H1 (cell line): ENCODE results near the gene GPR141. TPM values are rescaled to one million over a fixed set of nuclear protein-coding genes. Genes with fewer than 3 reads are reported as not detected.

Experiments
- CBX5 ChIP-seq: fragments of 300-800, 300-1000 bp; sonication (generic); IDR thresholded peaks from 2 replicates; pipeline ENCODE4 v1.7.1; 2016; ENCODE audit warnings: antibody characterized with exemption, low read length, low read depth
- CTBP2 ChIP-seq: IDR thresholded peaks from 2 replicates; pipeline ENCODE4 v1.7.0; 2011; ENCODE audit warnings: borderline replicate concordance, mild to moderate bottlenecking, moderate library complexity, mixed read lengths, low read length; ENCODE audit not compliant: insufficient read depth, insufficient read length
- EGR1 ChIP-seq: IDR thresholded peaks from 2 replicates; pipeline ENCODE4 v1.6.1; 2011; ENCODE audit warnings: low read depth, low read length, borderline replicate concordance
- EP300 ChIP-seq, 2 experiments: IDR thresholded peaks; 1 replicate in 1 of 2; 2 replicates in 1 of 2; pipeline ENCODE4 v1.6.1; 2011 to 2012; ENCODE audit warnings: low read depth in 2 of 2, low read length in 2 of 2, mild to moderate bottlenecking in 2 of 2, borderline replicate concordance in 1 of 2, inconsistent platforms in 1 of 2, moderate library complexity in 1 of 2
- MAFK ChIP-seq: IDR thresholded peaks from 2 replicates; pipeline ENCODE4 v1.6.1; 2012; ENCODE audit warnings: low read depth, mild to moderate bottlenecking, improper control_type of control experiment, low read length
- TCF12 ChIP-seq: IDR thresholded peaks from 2 replicates; pipeline ENCODE4 v1.6.1; 2011; ENCODE audit warnings: low read depth, mild to moderate bottlenecking, low read length
- polyA plus RNA-seq, 7 experiments: library from polyadenylated mRNA; depleted of rRNA in 3 of 7; stranded (reverse) in 5 of 7; unstranded in 2 of 7; fragments of >200 nt in 5 of 7; fragments of 200-250 nt in 2 of 7; gene quantifications; 1 replicate in 5 of 7; 2 replicates in 1 of 7; 4 replicates in 1 of 7; pipeline versions ENCODE4 v1.2.1 to v1.2.3, GENCODE V29; 2011 to 2013; ENCODE audit warnings: missing spikeins in 2 of 7, mixed read lengths in 2 of 7
- total RNA-seq: library from RNA; stranded (reverse); fragmentation: NEBNext Ultra II Directional; extraction: Animal tissue kit (Norgen Biotek cat#: 25700); gene quantifications from 2 replicates; pipeline ENCODE4 v1.2.1, GENCODE V29; 2021

Gene GPR141
- total and polyA plus RNA-seq, 2 of the 8 experiments (the other 6 are each of a cell fraction or from before 2014, with no cell fraction given), result 0.45 to 1.0 TPM

DNA sequence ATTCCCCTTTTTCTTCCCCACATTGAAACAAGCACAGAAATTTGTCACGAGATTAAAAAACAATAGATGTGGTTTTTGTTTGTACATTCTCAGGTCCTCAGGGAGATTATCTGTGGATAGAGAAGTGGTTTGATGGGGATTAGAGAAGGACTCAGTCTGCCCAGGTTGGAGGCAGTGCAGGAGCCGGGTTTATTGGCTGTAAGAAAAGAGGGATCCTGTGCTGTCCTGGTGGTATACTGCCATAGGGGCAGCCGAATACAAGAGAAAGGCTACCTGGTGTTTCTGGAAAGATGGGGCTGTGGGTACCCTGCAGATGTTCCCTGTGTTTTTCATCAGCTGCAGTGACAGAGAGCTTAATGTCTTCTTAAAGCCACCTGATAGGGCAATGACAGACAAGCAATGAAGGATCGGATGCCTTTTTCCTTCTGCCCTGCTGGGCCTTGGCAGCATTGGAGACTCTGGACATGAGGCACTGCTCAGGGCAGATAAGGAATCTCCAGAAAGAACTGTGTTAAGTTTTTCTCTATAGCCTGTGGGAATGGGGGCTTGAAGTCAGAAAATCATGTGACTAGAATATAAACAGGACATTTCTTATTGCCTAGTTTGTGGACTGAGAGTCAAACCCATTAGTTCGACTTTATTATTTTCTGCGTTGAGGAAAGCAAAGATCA, 18.1 kb upstream of the GPR141 start (continued):
- TF ChIP-seq CBX5 (no peak), EGR1 (no peak), CTBP2 (no peak), EP300 (IDR thresholded peaks at IDR 0.05; ENCODE audit: borderline replicate concordance in 1 of 2, low read depth in 2 of 2, low read length in 2 of 2) (no peak), TCF12 (no peak), MAFK (no peak)
